Stimulated activated CD4-positive, alpha-beta T cell treated with anti-CD3 and anti-CD28 coated beads, Interleukin-1b, Interleukin-23, amount 100 ng/mL, for 48 hours (primary cell): Measurements from ENCODE around the gene CDK3.
"Not testable (repeated sequence)": the region's sequence is repeated elsewhere in the genome, so short reads cannot be mapped to it uniquely, and the experiment has no call there.

Source experiments
- DNase-seq: peaks from one replicate; pipeline ENCODE4 v3.0.0-alpha.2; 2020

The CDK3 gene

GRCh38 chr17:76017481-76018339 is 17.1 kb downstream of the CDK3 start:
- no peak for DNase-seq

- DNase-seq = no peak
These were observed 17.7 kb downstream of the CDK3 start for GRCh38 chr17:76018340-76018680.

GRCh38 chr17:76018801-76019200 is 18.1 kb downstream of the CDK3 start:
- DNase-seq = no peak

GRCh38 chr17:76019833-76020467 is 19.3 kb downstream of the CDK3 start:
- DNase-seq = no peak

- no peak for DNase-seq
These were observed 21.6 kb downstream of the CDK3 start for GRCh38 chr17:76022285-76022684.

- DNase-seq = no peak
These were observed 22.6 kb downstream of the CDK3 start for GRCh38 chr17:76022973-76023899.

GRCh38 chr17:76023900-76024237 is 23.2 kb downstream of the CDK3 start:
- DNase-seq = no peak

- no peak for DNase-seq
These were observed 23.7 kb downstream of the CDK3 start for GRCh38 chr17:76024353-76024752.

GRCh38 chr17:76025294-76025693 is 24.6 kb downstream of the CDK3 start:
- no peak for DNase-seq

GRCh38 chr17:76026714-76027158 is 26.1 kb downstream of the CDK3 start:
- no peak for DNase-seq

- DNase-seq = no peak
These were observed 26.6 kb downstream of the CDK3 start, which contains the start of gene EVPL for GRCh38 chr17:76027159-76027839. TSS of gene EVPL (minus strand) at chr17:76027306. CDS start at chr17:76027198, 108 bp downstream.

GRCh38 chr17:76032073-76032779 is 31.6 kb downstream of the CDK3 start:
- DNase-seq = no peak

- DNase-seq = no peak
These were observed 32.1 kb downstream of the CDK3 start for GRCh38 chr17:76032780-76033108.

GRCh38 chr17:76033139-76033538 is 32.5 kb downstream of the CDK3 start:
- no peak for DNase-seq

- DNase-seq = no peak
These were observed 34.0 kb downstream of the CDK3 start for GRCh38 chr17:76034428-76035350.

GRCh38 chr17:76036497-76037261 is 36.0 kb downstream of the CDK3 start:
- no peak for DNase-seq

- DNase-seq = no peak
These were observed 37.4 kb downstream of the CDK3 start for GRCh38 chr17:76038050-76038449.

- DNase-seq = no peak
These were observed 38.5 kb downstream of the CDK3 start for GRCh38 chr17:76039121-76039520.

GRCh38 chr17:76040376-76040775 is 39.7 kb downstream of the CDK3 start:
- DNase-seq = no peak

- not testable (repeated sequence) for DNase-seq
These were observed 42.2 kb downstream of the CDK3 start for GRCh38 chr17:76042868-76043267.
